K562 (cell line): ENCODE results near the gene QKI. TPM values are rescaled to one million over a fixed set of nuclear protein-coding genes. Genes with fewer than 3 reads are reported as not detected.

Experiments used
- CCAR2 ChIP-seq: fragments of 200-400 bp; formaldehyde crosslinking; IDR thresholded peaks from 2 replicates; pipeline ENCODE4 v1.6.1; 2017; ENCODE audit warnings: mild to moderate bottlenecking, low read depth, low read length
- CEBPB ChIP-seq: fragments of 450-650 bp; IDR thresholded peaks from 2 replicates; pipeline ENCODE4 v1.6.1; 2016; ENCODE audit warnings: missing genetic modification characterization, missing compliant biosample characterization
- HLTF ChIP-seq: fragments of 450-650 bp; IDR thresholded peaks from 2 replicates; pipeline ENCODE4 v1.6.1; 2016
- HSF4 ChIP-seq: fragments of 250-450 bp; sonication (Bioruptor Pico); IDR thresholded peaks from 2 replicates; pipeline ENCODE4 v2.1.2; 2022; ENCODE audit warnings: mild to moderate bottlenecking, moderate library complexity, borderline replicate concordance
- PRPF4 ChIP-seq: fragments of 200-400 bp; formaldehyde crosslinking; IDR thresholded peaks from one replicate; pipeline ENCODE4 v1.6.1; 2017; ENCODE audit warnings: low read length, low read depth, mild to moderate bottlenecking; ENCODE audit not compliant: insufficient read depth, poor library complexity, severe bottlenecking
- SRSF9 ChIP-seq: fragments of 200-400 bp; formaldehyde crosslinking; IDR thresholded peaks from 2 replicates; pipeline ENCODE4 v1.6.1; 2017; ENCODE audit warnings: low read depth, low read length, borderline replicate concordance
- TEAD4 ChIP-seq, 2 experiments: sonication (generic) in 1 of 2; formaldehyde crosslinking in 1 of 2; IDR thresholded peaks; 2 replicates each; pipeline versions ENCODE4 v1.6.1 to v1.8.0; 2012 to 2022; ENCODE audit warnings: borderline replicate concordance in 1 of 2, inconsistent platforms in 1 of 2, low read length in 1 of 2, mild to moderate bottlenecking in 1 of 2, missing genetic modification reagents in 1 of 2
- ZFP30 ChIP-seq: fragments of 250-450 bp; sonication (Bioruptor Pico); IDR thresholded peaks from 2 replicates; pipeline ENCODE4 v1.8.0; 2022; ENCODE audit warnings: moderate library complexity, mild to moderate bottlenecking, inconsistent platforms, borderline replicate concordance
- polyA plus RNA-seq, 8 experiments: library from polyadenylated mRNA; depleted of rRNA in 4 of 8; stranded (reverse) in 5 of 8; unstranded in 3 of 8; fragments of >200 nt; fragmentation: Nextera tagmentation in 2 of 8; fragmentation: Illumina TruSeq in 1 of 8; extraction: Ambion mirVana in 2 of 8; extraction: Trizol in 1 of 8; gene quantifications; 2 replicates each; pipeline versions ENCODE4 v1.2.1 to v1.2.3, GENCODE V29; 2011 to 2014; ENCODE audit warnings: inconsistent platforms in 1 of 8, missing spikeins in 1 of 8
- total RNA-seq, 7 experiments: library from RNA; depleted of rRNA in 6 of 7; stranded (reverse); fragments of >200 nt in 6 of 7; fragmentation: Illumina TruSeq in 2 of 7; extraction: Trizol in 2 of 7; gene quantifications; 2 replicates each; pipeline versions ENCODE4 v1.2.1 to v1.2.3, GENCODE V29; 2011 to 2021; ENCODE audit warnings: low replicate concordance in 1 of 7
- TF ChIP-seq, protein P1 (sequence below): fragments of 450-650 bp; formaldehyde crosslinking; IDR thresholded peaks from 2 replicates; pipeline ENCODE4 v1.4.0; 2020; ENCODE audit warnings: mild to moderate bottlenecking, mixed read lengths
- TF ChIP-seq, protein P2 (sequence below): fragments of 250-450 bp; sonication (Bioruptor Pico); IDR thresholded peaks from 2 replicates; pipeline ENCODE4 v1.5.0; 2020; ENCODE audit warnings: mild to moderate bottlenecking
- TF ChIP-seq, protein P3 (sequence below): fragments of 450-650 bp; IDR thresholded peaks from 2 replicates; pipeline ENCODE4 v1.6.1; 2016; ENCODE audit warnings: borderline replicate concordance
- TF ChIP-seq, protein P4 (sequence below): fragments of 450-650 bp; formaldehyde crosslinking; IDR thresholded peaks from 2 replicates; pipeline ENCODE4 v1.4.0; 2022; ENCODE audit warnings: missing genetic modification characterization
- TF ChIP-seq, protein P5 (sequence below): fragments of 250-450 bp; sonication (Bioruptor Pico); IDR thresholded peaks from 2 replicates; pipeline ENCODE4 v1.4.0; 2020; ENCODE audit warnings: mild to moderate bottlenecking, moderate library complexity

The QKI gene
- total and polyA plus RNA-seq, 9 of the 15 experiments (the other 6 are each of a cell fraction or from before 2014, with no cell fraction given): 20.4 to 215 (median 123) TPM

DNA sequence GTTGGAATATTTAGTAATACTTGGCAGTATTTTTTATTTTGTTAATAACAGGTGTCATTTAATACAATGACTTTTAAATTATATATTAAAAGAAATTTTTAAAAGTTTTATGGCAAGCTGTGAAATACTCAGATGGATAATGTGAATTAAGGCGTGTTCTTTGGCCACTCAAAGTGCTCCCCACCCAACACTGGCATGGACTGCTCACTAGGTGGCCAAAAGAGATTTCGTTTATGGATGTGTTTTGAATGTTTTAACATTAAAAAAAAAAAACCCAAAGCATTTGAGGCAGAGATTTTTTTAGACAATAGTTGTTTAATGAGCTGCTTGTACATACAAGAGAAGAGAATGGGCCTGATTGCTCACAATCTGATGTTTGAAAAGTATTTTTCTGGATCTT lies 86.5 kb downstream of the QKI start (continued):
- TF ChIP-seq, protein P1, sequence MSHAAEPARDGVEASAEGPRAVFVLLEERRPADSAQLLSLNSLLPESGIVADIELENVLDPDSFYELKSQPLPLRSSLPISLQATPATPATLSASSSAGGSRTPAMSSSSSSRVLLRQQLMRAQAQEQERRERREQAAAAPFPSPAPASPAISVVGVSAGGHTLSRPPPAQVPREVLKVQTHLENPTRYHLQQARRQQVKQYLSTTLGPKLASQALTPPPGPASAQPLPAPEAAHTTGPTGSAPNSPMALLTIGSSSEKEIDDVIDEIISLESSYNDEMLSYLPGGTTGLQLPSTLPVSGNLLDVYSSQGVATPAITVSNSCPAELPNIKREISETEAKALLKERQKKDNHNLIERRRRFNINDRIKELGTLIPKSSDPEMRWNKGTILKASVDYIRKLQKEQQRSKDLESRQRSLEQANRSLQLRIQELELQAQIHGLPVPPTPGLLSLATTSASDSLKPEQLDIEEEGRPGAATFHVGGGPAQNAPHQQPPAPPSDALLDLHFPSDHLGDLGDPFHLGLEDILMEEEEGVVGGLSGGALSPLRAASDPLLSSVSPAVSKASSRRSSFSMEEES (CRISPR knock-in tag): no peak
- TF ChIP-seq PRPF4 (no peak), CCAR2 (no peak), TEAD4 (IDR thresholded peaks at IDR 0.05; ENCODE audit: low read length) (no peak), TEAD4 (CRISPR knock-in tag; IDR thresholded peaks at IDR 0.05; ENCODE audit: borderline replicate concordance) (no peak), SRSF9 (no peak), ZFP30 (CRISPR knock-in tag) (no peak), HSF4 (no peak), HLTF (no peak), CEBPB (tag) (no peak)
- TF ChIP-seq, protein P2, sequence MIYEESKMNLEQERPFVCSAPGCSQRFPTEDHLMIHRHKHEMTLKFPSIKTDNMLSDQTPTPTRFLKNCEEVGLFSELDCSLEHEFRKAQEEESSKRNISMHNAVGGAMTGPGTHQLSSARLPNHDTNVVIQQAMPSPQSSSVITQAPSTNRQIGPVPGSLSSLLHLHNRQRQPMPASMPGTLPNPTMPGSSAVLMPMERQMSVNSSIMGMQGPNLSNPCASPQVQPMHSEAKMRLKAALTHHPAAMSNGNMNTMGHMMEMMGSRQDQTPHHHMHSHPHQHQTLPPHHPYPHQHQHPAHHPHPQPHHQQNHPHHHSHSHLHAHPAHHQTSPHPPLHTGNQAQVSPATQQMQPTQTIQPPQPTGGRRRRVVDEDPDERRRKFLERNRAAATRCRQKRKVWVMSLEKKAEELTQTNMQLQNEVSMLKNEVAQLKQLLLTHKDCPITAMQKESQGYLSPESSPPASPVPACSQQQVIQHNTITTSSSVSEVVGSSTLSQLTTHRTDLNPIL: no peak
- TF ChIP-seq, protein P3, sequence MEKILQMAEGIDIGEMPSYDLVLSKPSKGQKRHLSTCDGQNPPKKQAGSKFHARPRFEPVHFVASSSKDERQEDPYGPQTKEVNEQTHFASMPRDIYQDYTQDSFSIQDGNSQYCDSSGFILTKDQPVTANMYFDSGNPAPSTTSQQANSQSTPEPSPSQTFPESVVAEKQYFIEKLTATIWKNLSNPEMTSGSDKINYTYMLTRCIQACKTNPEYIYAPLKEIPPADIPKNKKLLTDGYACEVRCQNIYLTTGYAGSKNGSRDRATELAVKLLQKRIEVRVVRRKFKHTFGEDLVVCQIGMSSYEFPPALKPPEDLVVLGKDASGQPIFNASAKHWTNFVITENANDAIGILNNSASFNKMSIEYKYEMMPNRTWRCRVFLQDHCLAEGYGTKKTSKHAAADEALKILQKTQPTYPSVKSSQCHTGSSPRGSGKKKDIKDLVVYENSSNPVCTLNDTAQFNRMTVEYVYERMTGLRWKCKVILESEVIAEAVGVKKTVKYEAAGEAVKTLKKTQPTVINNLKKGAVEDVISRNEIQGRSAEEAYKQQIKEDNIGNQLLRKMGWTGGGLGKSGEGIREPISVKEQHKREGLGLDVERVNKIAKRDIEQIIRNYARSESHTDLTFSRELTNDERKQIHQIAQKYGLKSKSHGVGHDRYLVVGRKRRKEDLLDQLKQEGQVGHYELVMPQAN: no peak
- TF ChIP-seq, protein P4, sequence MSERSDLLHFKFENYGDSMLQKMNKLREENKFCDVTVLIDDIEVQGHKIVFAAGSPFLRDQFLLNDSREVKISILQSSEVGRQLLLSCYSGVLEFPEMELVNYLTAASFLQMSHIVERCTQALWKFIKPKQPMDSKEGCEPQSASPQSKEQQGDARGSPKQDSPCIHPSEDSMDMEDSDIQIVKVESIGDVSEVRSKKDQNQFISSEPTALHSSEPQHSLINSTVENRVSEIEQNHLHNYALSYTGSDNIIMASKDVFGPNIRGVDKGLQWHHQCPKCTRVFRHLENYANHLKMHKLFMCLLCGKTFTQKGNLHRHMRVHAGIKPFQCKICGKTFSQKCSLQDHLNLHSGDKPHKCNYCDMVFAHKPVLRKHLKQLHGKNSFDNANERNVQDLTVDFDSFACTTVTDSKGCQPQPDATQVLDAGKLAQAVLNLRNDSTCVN (CRISPR knock-in tag): no peak
- TF ChIP-seq, protein P5, sequence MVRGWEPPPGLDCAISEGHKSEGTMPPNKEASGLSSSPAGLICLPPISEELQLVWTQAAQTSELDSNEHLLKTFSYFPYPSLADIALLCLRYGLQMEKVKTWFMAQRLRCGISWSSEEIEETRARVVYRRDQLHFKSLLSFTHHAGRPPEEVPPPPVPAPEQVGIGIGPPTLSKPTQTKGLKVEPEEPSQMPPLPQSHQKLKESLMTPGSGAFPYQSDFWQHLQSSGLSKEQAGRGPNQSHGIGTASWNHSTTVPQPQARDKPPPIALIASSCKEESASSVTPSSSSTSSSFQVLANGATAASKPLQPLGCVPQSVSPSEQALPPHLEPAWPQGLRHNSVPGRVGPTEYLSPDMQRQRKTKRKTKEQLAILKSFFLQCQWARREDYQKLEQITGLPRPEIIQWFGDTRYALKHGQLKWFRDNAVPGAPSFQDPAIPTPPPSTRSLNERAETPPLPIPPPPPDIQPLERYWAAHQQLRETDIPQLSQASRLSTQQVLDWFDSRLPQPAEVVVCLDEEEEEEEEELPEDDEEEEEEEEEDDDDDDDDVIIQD (CRISPR knock-in tag): no peak
- TF ChIP-seq, all 486 proteins: peak for 0
